ENCODE measurements around the gene ZNF592. TPM values are rescaled to one million over a fixed set of nuclear protein-coding genes. Genes with fewer than 3 reads are reported as not detected.

The ZNF592 gene
- total and polyA plus RNA-seq, 9 of the 15 experiments (the other 6 are each of a cell fraction or from before 2014, with no cell fraction given): 0.88 to 23.8 (median 7.4) TPM

- TF ChIP-seq GATA2 (CRISPR knock-in tag; IDR thresholded peaks at IDR 0.05) (0 out of 2 replicates have a peak, but pooled peaks have one; percentile 26), CHAMP1 (IDR thresholded peaks at IDR 0.05) (no peak), ZC3H4 (CRISPR knock-in tag; IDR thresholded peaks at IDR 0.05; ENCODE audit: borderline replicate concordance) (no peak), NKRF (IDR thresholded peaks at IDR 0.05; ENCODE audit: borderline replicate concordance) (peak; percentile 78; the same call in 1 of the 2 replicates), ARID1B (IDR thresholded peaks at IDR 0.05) (peak; percentile 88), EP400 (IDR thresholded peaks at IDR 0.05) (peak; percentile 91), ATF1 (CRISPR knock-in tag; IDR thresholded peaks at IDR 0.05) (no peak), ATF1 (tag; IDR thresholded peaks at IDR 0.05) (peak; percentile 76), ASH1L (IDR thresholded peaks at IDR 0.05; ENCODE audit: borderline replicate concordance, low read depth, partially characterized antibody) (peak; percentile 69), POLR2B (IDR thresholded peaks at IDR 0.05; ENCODE audit: low read depth, partially characterized antibody) (peak; percentile 79), NCOA2 (IDR thresholded peaks at IDR 0.05; ENCODE audit: partially characterized antibody in 2 of 2) (no peak), ZFP91 (CRISPR knock-in tag; IDR thresholded peaks at IDR 0.05) (0 out of 2 replicates have a peak, but pooled peaks have one; percentile 12), MTA2 (IDR thresholded peaks at IDR 0.05; ENCODE audit: low read depth) (peak; percentile 52), KDM1A (IDR thresholded peaks at IDR 0.05) (peak; percentile 36 to 48; a peak in 3 of 4 replicates), SNAPC5 (CRISPR knock-in tag; IDR thresholded peaks at IDR 0.05) (no peak), ZNF316 (IDR thresholded peaks at IDR 0.05) (peak; percentile 84), BRD4 (IDR thresholded peaks at IDR 0.05) (0 out of 2 replicates have a peak, but pooled peaks have one; percentile 31), POLR2A (conservative IDR thresholded peaks at IDR 0.05) (peak; percentile 81), NRF1 (conservative IDR thresholded peaks at IDR 0.05 in 1 of 2, IDR thresholded peaks at IDR 0.05 in 1 of 2) (peak; percentile 57 to 66; a peak in 3 of 4 replicates), OTX1 (CRISPR knock-in tag; IDR thresholded peaks at IDR 0.05) (peak; percentile 70), BRF2 (IDR thresholded peaks at IDR 0.05; ENCODE audit: borderline replicate concordance, insufficient read depth, insufficient read length) (no peak), TAL1 (IDR thresholded peaks at IDR 0.05) (peak; percentile 54; the same call in 1 of the 2 replicates), KDM4B (IDR thresholded peaks at IDR 0.05; ENCODE audit: borderline replicate concordance in 2 of 2, low read depth in 1 of 2) (no peak)
Observed at GRCh38 chr15:84734794-84735479, 13.5 kb upstream of the ZNF592 start (continued).

All from K562 (cell line).